Activated naive CD8-positive, alpha-beta T cell treated with anti-CD3 and anti-CD28 coated beads, Interleukin-2, amount 50 U/mL, for 24 hours (primary cell): ENCODE data around the gene AJAP1.

ENCODE experiments used
- ATAC-seq: fragments of 150-1000 bp; cut with Tn5 transposase; one replicate; pipeline ENCODE4 v1.10.0; 2021
- DNase-seq: peaks from one replicate; pipeline ENCODE4 v3.0.0; 2021
- H3K27ac Mint-ChIP-seq: one replicate; pipeline ENCODE4 v1.8.0; 2021; ENCODE audit warnings: mild to moderate bottlenecking, mixed read lengths
- H3K27me3 Mint-ChIP-seq: one replicate; pipeline ENCODE4 v1.8.0; 2021; ENCODE audit warnings: mixed read lengths
- H3K36me3 Mint-ChIP-seq: one replicate; pipeline ENCODE4 v1.8.0; 2021; ENCODE audit warnings: low read depth, mixed read lengths
- H3K4me1 Mint-ChIP-seq: one replicate; pipeline ENCODE4 v1.8.0; 2021; ENCODE audit warnings: mixed read lengths
- H3K4me3 Mint-ChIP-seq: one replicate; pipeline ENCODE4 v1.8.0; 2021; ENCODE audit warnings: mild to moderate bottlenecking, moderate library complexity, mixed read lengths
- H3K9me3 Mint-ChIP-seq: one replicate; pipeline ENCODE4 v1.8.0; 2021; ENCODE audit warnings: mixed read lengths

AJAP1 gene

DNA sequence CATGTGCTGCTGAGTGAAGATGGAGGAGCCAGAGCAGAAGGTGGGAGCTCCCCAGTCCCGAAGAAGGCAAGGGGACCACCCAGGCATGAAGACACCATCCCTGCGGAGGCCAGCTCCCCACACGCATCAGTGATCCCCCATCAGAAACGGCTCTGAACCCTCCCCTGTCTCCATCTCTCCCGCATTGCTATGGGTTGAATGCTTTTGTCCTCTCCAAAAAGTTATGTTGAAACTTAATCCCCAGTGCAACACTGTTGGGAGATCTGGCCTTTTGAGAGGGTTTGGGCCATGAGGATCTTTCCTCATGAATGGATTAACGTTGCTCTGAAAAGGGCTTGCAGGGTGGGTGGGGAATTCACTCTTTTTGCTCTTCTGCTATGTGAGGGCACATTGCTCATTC, 147.6 kb downstream of the AJAP1 start:
- no peak overlapping the region for H3K4me3 Mint-ChIP-seq
- H3K9me3 Mint-ChIP-seq = no peaks in the 10 kb centered on the region
- no peaks in the 10 kb centered on the region for H3K4me1 Mint-ChIP-seq
- H3K27me3 Mint-ChIP-seq = peaks cover 28% of the 10 kb centered on the region
- H3K27ac Mint-ChIP-seq = no peak overlapping the region
- ATAC-seq (no peak), DNase-seq (no peak)
- H3K36me3 Mint-ChIP-seq = no peaks in the 10 kb centered on the region

DNA sequence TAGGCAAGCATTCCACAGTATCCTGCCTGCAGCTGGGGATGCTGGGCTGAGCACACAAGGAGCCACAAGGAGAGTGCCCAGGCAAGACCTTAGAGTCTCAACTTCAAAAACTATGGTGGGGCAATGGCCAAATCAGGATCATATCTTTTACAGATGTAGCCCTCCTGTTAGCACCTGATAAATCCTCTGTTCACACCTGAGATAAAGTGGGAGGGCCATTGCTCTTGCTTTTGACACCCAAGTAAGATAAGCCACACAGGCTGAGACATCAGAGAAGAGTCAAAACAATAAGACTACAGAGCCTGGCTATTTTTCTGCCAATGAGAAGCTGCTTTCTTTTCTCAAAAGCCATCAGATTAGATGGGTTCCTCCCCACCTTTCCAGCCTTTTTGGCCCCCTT, 148.9 kb downstream of the AJAP1 start:
- no peak overlapping the region for H3K27ac Mint-ChIP-seq
- no peaks in the 10 kb centered on the region for H3K9me3 Mint-ChIP-seq
- H3K36me3 Mint-ChIP-seq = no peaks in the 10 kb centered on the region
- no peaks in the 10 kb centered on the region for H3K4me1 Mint-ChIP-seq
- H3K27me3 Mint-ChIP-seq = peaks cover 28% of the 10 kb centered on the region
- DNase-seq = no peak
- no peak overlapping the region for H3K4me3 Mint-ChIP-seq
- ATAC-seq = no peak

DNA sequence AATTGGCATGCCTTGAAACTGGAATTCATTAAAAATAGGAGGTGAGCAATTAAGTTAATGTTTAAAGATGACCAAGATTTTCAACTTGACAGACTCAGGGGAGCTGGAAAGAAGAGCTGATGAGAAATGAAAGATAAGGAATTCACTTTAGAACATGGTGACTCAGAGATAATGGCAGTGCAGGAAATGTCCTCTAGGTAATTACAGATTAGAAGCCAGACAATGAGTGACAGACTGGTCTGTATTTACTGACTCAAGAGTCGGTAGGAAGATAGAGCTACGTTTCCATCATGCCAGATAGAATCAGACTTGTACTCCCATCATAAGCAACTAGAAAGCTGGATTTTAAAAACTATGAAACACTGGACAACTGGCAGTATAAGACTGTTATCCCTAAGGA, 151.6 kb downstream of the AJAP1 start:
- no peaks in the 10 kb centered on the region for H3K36me3 Mint-ChIP-seq
- no peak for DNase-seq
- H3K27me3 Mint-ChIP-seq = peaks cover 24% of the 10 kb centered on the region
- no peaks in the 10 kb centered on the region for H3K4me1 Mint-ChIP-seq
- peaks cover 7% of the 10 kb centered on the region for H3K9me3 Mint-ChIP-seq
- H3K4me3 Mint-ChIP-seq = no peak overlapping the region
- ATAC-seq = no peak
- H3K27ac Mint-ChIP-seq = no peak overlapping the region

DNA sequence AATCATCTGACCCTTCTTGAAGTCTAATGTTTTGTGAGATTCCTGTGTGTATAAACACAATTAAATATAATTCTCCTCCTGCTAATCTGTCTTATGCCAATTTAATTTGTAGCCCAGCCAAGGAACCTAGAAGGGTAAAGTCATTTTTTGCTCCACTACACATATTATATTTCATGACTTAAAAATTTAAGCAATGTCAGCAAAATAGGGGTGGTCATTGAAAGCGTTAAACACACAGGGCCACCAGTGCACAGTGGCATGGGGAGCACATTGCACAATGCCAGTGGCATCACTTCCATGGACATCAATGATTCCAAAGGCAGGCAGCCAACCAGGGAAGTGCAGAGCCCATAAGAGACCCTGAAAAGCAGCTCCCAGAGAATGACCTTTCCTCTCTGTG, 166.1 kb downstream of the AJAP1 start:
- ATAC-seq (no peak), DNase-seq (no peak)
- Mint-ChIP-seq H3K36me3 (no peaks in the 10 kb centered on the region), H3K9me3 (peaks cover 12% of the 10 kb centered on the region), H3K4me1 (no peaks in the 10 kb centered on the region), H3K4me3 (no peak overlapping the region), H3K27me3 (peaks cover 2% of the 10 kb centered on the region), H3K27ac (no peak overlapping the region)

DNA sequence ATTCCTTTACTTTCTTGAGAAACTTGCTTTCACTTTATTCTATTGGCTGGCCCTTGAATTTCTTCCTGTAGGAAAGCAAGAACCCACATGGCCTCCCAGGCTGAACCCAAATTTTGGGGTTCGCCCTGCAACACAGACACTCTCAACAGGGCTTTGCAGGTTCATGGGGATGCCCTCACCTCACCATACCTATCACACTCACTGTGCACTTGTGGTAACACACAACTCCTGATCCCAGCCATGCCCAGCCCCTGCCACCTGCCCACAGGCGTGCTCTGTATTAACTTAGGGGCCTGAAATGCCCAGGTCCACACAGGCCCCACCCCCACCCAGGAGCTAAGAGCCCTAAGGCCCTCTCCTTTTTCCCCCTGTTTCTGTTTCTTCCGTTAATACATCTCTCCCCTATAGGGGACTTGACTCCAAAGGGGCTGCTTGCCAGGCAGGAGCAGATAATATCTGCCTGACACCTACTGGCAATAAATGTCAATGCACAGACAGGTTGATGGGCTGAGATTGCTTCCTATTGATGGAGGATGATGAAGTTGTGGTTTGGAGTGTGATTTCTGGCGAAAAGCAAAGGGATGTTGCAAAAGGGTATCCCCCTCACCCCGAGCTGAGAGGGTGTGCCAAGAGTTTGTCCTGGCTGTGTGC, 171.5 kb downstream of the AJAP1 start:
- Mint-ChIP-seq H3K4me3 (no peak overlapping the region), H3K36me3 (no peaks in the 10 kb centered on the region), H3K27me3 (peaks cover 7% of the 10 kb centered on the region), H3K4me1 (no peaks in the 10 kb centered on the region), H3K9me3 (no peaks in the 10 kb centered on the region), H3K27ac (no peak overlapping the region)
- DNase-seq (no peak), ATAC-seq (no peak)

DNA sequence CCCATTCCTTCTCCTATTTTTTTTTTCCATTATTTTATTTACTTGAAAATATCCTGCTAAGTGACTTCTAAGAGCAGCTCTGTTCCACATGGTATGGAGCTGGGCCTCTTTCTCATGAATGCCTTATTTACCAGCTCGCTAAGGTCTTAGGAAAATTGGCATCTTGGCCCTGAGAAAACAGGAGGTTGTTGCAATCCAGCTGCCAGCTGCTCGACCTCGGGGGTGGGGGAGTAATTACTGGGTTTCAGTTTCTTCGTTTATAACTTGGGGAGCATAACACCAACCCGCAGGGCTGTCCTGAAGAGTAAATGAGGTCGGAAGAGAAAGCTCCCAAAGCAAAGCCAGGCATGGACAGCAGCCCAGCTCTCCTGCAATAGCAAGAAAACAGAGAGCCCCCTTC, 176.3 kb downstream of the AJAP1 start:
- no peak overlapping the region for H3K4me3 Mint-ChIP-seq
- DNase-seq (no peak), ATAC-seq (no peak)
- no peaks in the 10 kb centered on the region for H3K36me3 Mint-ChIP-seq
- no peak overlapping the region for H3K27ac Mint-ChIP-seq
- H3K4me1 Mint-ChIP-seq = no peaks in the 10 kb centered on the region
- H3K9me3 Mint-ChIP-seq = peaks cover 10% of the 10 kb centered on the region
- H3K27me3 Mint-ChIP-seq = peaks cover 9% of the 10 kb centered on the region

DNA sequence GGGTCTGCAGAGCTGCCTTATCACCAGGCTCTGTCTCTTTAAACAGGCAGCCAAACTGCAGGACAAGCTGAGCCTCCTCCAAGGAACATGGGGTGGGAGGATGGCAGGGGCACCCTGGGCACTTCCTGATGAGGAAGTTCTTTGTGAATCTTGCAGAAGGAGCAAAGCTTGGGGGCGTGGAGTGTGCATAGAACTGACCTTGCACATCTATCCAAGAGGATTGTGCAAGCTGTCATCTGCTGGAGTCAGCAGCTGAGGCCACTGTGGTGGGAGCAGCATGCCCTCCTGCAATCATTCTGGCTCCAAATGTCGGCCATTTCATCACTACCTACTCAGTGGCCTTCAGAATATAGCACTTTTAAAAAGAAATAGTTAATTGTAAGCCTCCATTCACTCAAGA, 182.2 kb downstream of the AJAP1 start:
- no peak for ATAC-seq
- no peak overlapping the region for H3K27ac Mint-ChIP-seq
- H3K27me3 Mint-ChIP-seq = peaks cover 5% of the 10 kb centered on the region
- DNase-seq = no peak
- H3K4me1 Mint-ChIP-seq = no peaks in the 10 kb centered on the region
- no peaks in the 10 kb centered on the region for H3K36me3 Mint-ChIP-seq
- peaks cover 16% of the 10 kb centered on the region for H3K9me3 Mint-ChIP-seq
- no peak overlapping the region for H3K4me3 Mint-ChIP-seq

DNA sequence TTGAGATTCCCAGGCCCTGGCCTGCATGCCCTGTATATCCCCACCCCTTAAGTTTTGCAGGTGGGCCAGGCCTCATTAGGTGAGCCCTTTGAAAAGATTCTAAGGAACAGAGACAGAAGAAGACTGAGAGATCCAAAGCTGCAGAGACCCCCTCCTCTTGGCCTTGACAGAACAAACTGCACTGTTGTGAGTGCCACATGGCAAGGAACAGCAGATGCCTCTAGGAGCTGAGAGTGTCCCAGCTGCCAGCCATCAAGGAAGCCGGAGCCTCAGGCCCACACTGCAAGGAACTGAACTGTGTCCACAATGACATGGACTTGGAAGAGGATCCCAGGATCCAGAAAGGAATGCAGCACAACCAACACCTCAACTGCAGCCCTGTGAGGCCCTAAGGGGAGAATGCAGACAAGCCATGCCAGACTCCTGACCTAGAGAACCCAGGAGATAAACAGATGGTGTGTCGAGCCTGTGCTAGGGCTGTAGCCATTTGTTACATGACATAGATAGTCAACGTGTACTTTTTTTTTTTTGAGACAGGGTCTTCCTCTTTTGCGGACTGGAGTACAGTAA, 182.7 kb downstream of the AJAP1 start:
- H3K4me3 Mint-ChIP-seq = no peak overlapping the region
- no peaks in the 10 kb centered on the region for H3K4me1 Mint-ChIP-seq
- no peaks in the 10 kb centered on the region for H3K36me3 Mint-ChIP-seq
- no peak for ATAC-seq
- H3K27ac Mint-ChIP-seq = no peak overlapping the region
- peaks cover 5% of the 10 kb centered on the region for H3K27me3 Mint-ChIP-seq
- peaks cover 16% of the 10 kb centered on the region for H3K9me3 Mint-ChIP-seq
- no peak for DNase-seq

DNA sequence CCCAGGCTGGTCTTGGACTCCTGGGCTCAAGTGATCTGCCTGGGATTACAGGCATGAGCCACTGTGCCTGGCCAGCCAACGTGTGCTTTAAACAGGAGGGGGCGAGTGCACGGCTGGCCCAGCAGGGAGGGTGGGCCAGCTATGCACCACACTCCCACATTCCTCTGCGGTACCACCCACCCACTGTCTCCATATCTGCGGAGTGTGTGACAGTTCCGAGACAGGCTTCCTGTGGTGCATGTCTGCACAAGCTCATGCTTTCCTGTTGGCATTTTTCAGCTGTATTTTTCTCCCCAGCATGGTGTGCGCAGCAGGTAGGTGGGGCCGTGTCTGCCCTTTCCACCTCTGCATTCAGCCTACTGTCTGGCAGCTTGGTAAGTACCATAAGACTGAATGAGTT, 183.3 kb downstream of the AJAP1 start:
- no peak for ATAC-seq
- DNase-seq = no peak
- Mint-ChIP-seq H3K36me3 (no peaks in the 10 kb centered on the region), H3K4me3 (no peak overlapping the region), H3K4me1 (no peaks in the 10 kb centered on the region), H3K9me3 (peaks cover 16% of the 10 kb centered on the region), H3K27ac (no peak overlapping the region), H3K27me3 (peaks cover 5% of the 10 kb centered on the region)

DNA sequence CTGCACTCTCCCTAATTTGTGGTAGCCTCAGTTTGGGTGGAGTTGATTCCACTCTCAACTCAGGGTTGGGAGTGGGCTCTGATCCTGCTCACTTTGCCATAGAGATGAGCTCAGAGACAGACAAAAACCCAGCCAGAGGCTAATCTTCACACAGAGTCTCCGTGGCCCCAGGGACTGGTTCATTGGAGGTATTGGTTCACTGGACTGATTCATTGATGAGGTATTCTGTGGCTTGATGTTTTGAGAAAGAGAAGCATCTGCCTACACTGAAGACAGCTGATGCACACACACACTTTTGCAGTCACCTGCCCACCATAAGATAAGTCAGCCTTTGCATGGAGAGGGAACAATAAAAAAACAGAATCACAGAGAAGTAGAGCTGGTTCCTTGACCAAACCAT, 183.8 kb downstream of the AJAP1 start:
- H3K27me3 Mint-ChIP-seq = peaks cover 5% of the 10 kb centered on the region
- ATAC-seq (no peak), DNase-seq (no peak)
- no peaks in the 10 kb centered on the region for H3K4me1 Mint-ChIP-seq
- H3K9me3 Mint-ChIP-seq = peaks cover 16% of the 10 kb centered on the region
- no peak overlapping the region for H3K27ac Mint-ChIP-seq
- no peak overlapping the region for H3K4me3 Mint-ChIP-seq
- H3K36me3 Mint-ChIP-seq = no peaks in the 10 kb centered on the region
